HepG2 (cell line): Measurements from ENCODE around the gene HYPK. TPM values are rescaled to one million over a fixed set of nuclear protein-coding genes. Genes with fewer than 3 reads are reported as not detected.

Source experiments
- CEBPB ChIP-seq: IDR thresholded peaks from 2 replicates; pipeline ENCODE4 v1.6.1; 2011; ENCODE audit warnings: low read depth, low read length, improper control_type of control experiment, borderline replicate concordance
- EZH2 ChIP-seq: conservative IDR thresholded peaks from 2 replicates; pipeline ENCODE4 v1.6.1; 2012; ENCODE audit warnings: mild to moderate bottlenecking, low read depth, low read length, moderate library complexity
- KDM3A ChIP-seq: IDR thresholded peaks from 2 replicates; pipeline ENCODE4 v1.6.1; 2018; ENCODE audit warnings: low read depth, missing compliant biosample characterization
- KMT2B ChIP-seq: IDR thresholded peaks from 2 replicates; pipeline ENCODE4 v1.6.1; 2016; ENCODE audit warnings: missing genetic modification reagents, missing compliant biosample characterization
- MTA3 ChIP-seq: sonication (generic); formaldehyde crosslinking; IDR thresholded peaks from 2 replicates; pipeline ENCODE4 v1.4.0; 2020; ENCODE audit warnings: missing genetic modification reagents
- RAD51 ChIP-seq: fragments of 450-650 bp; IDR thresholded peaks from 2 replicates; pipeline ENCODE4 v1.6.1; 2016; ENCODE audit warnings: borderline replicate concordance
- SOX13 ChIP-seq, 3 experiments: fragments of 450-650 bp in 1 of 3; sonication (generic) in 1 of 3; formaldehyde crosslinking in 1 of 3; IDR thresholded peaks in 2 of 3; conservative IDR thresholded peaks in 1 of 3; 2 replicates each; pipeline versions ENCODE4 v1.5.0 to v1.6.1; 2016 to 2020; ENCODE audit warnings: antibody characterized with exemption in 1 of 3, mild to moderate bottlenecking in 1 of 3, missing compliant biosample characterization in 1 of 3, missing genetic modification reagents in 1 of 3, moderate library complexity in 1 of 3
- TCF12 ChIP-seq, 2 experiments: fragments of 450-650 bp in 1 of 2; sonication (generic) in 1 of 2; formaldehyde crosslinking in 1 of 2; IDR thresholded peaks; 2 replicates each; pipeline versions ENCODE4 v1.6.1 to v1.8.0; 2017 to 2022; ENCODE audit warnings: antibody characterized with exemption in 1 of 2, mild to moderate bottlenecking in 1 of 2, missing genetic modification reagents in 1 of 2, moderate library complexity in 1 of 2
- TCF7L2 ChIP-seq: IDR thresholded peaks from 2 replicates; pipeline ENCODE4 v1.6.1; 2011; ENCODE audit warnings: mild to moderate bottlenecking, low read depth, low read length, moderate library complexity
- UBTF ChIP-seq: sonication (generic); formaldehyde crosslinking; IDR thresholded peaks from 2 replicates; pipeline ENCODE4 v1.4.0; 2020; ENCODE audit warnings: mild to moderate bottlenecking, missing genetic modification reagents
- ZGPAT ChIP-seq: IDR thresholded peaks from 2 replicates; pipeline ENCODE4 v1.6.1; 2016; ENCODE audit warnings: mild to moderate bottlenecking
- ZMYM3 ChIP-seq: sonication (generic); formaldehyde crosslinking; IDR thresholded peaks from 2 replicates; pipeline ENCODE4 v1.5.1; 2020; ENCODE audit warnings: mild to moderate bottlenecking, missing genetic modification reagents
- ZNF235 ChIP-seq: sonication (generic); formaldehyde crosslinking; IDR thresholded peaks from 2 replicates; pipeline ENCODE4 v1.8.1; 2023; ENCODE audit warnings: mild to moderate bottlenecking, missing genetic modification reagents, borderline replicate concordance
- ZNF253 ChIP-seq: sonication (generic); formaldehyde crosslinking; IDR thresholded peaks from 2 replicates; pipeline ENCODE4 v1.8.0; 2022; ENCODE audit warnings: mild to moderate bottlenecking, missing genetic modification reagents, borderline replicate concordance
- ZNF343 ChIP-seq: sonication (generic); formaldehyde crosslinking; IDR thresholded peaks from 2 replicates; pipeline ENCODE4 v1.4.0; 2020; ENCODE audit warnings: mild to moderate bottlenecking, missing genetic modification reagents
- ZNF761 ChIP-seq: sonication (generic); formaldehyde crosslinking; conservative IDR thresholded peaks from 2 replicates; pipeline ENCODE4 v1.4.0; 2020; ENCODE audit warnings: mild to moderate bottlenecking, missing genetic modification reagents
- ZNF776 ChIP-seq: sonication (generic); formaldehyde crosslinking; IDR thresholded peaks from 2 replicates; pipeline ENCODE4 v1.4.0; 2020; ENCODE audit warnings: mild to moderate bottlenecking, missing genetic modification reagents
- ZNF777 ChIP-seq: sonication (generic); formaldehyde crosslinking; IDR thresholded peaks from 2 replicates; pipeline ENCODE4 v1.4.0; 2020; ENCODE audit warnings: missing genetic modification reagents
- ZNF816 ChIP-seq: sonication (generic); formaldehyde crosslinking; IDR thresholded peaks from 2 replicates; pipeline ENCODE4 v1.8.0; 2022; ENCODE audit warnings: missing genetic modification reagents, mild to moderate bottlenecking, borderline replicate concordance
- polyA plus RNA-seq, 8 experiments: library from polyadenylated mRNA; depleted of rRNA in 3 of 8; stranded (reverse) in 7 of 8; unstranded in 1 of 8; fragments of >200 nt; fragmentation: Illumina TruSeq in 4 of 8; extraction: Trizol in 4 of 8; gene quantifications; 2 replicates each; pipeline versions ENCODE4 v1.2.1 to v1.2.3, GENCODE V29; 2011 to 2016; ENCODE audit warnings: low read depth in 4 of 8, missing spikeins in 1 of 8, mixed read lengths in 1 of 8; ENCODE audit not compliant: insufficient read depth in 1 of 8
- total RNA-seq, 5 experiments: library from RNA; depleted of rRNA; stranded (reverse); fragments of >200 nt; fragmentation: Illumina TruSeq; extraction: Trizol; gene quantifications; 2 replicates each; pipeline ENCODE4 v1.2.3, GENCODE V29; 2016; ENCODE audit warnings: low read depth in 1 of 5
- TF ChIP-seq, protein P1 (sequence below): sonication (generic); formaldehyde crosslinking; IDR thresholded peaks from 2 replicates; pipeline ENCODE4 v1.5.1; 2020; ENCODE audit warnings: mild to moderate bottlenecking, missing genetic modification reagents, borderline replicate concordance

HYPK gene
- total and polyA plus RNA-seq, 2 of the 13 experiments (the other 11 are each of a cell fraction or from before 2014, with no cell fraction given) = 13.5 to 16.5 TPM

DNA sequence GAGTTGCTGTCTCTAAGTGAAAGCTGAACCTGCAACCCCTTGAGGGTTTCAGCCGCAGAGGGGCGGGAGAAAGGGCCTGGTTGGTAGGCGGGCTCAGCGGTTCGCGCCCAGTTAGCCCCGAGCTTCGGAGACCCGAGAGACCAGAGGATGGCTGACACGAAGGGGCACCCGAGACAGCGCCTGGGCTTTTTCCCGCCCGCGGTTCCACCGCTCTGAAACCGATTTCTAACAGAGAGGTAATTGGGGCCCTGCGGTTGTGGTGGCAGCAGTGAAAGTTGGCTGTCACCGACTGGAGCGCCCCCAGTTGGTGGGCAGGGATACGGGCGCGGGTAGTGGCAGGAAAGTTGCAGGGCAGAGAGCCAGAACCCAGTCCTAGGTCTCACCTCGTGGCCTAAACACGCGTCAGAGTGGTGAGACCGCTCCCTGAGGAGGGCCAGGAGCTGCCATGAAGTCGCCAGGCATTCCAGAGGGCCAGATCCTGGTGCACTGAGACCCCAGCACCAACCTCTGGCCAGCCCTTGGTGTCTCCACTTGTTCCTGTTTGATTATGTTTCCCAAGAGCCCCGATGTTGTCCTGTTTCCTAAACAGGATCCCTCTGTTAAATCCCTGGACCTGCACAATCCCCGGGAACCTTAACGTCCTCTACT, 23.0 kb upstream of the HYPK start (continued):
- TF ChIP-seq ZGPAT (CRISPR knock-in tag) = 0 out of 2 replicates have a peak, but pooled peaks have one; percentile 45
- no peak for TF ChIP-seq ZNF253 (CRISPR knock-in tag)
- TF ChIP-seq ZMYM3 = peak; percentile 73
- 0 out of 2 replicates have a peak, but pooled peaks have one; percentile 43 for TF ChIP-seq UBTF (CRISPR knock-in tag)
- no peak for TF ChIP-seq TCF12 (IDR thresholded peaks at IDR 0.05)
- no peak for TF ChIP-seq TCF12 (CRISPR knock-in tag; IDR thresholded peaks at IDR 0.05)
- peak; percentile 81; the same call in 1 of the 2 replicates for TF ChIP-seq ZNF816 (CRISPR knock-in tag)
- TF ChIP-seq ZNF776 (CRISPR knock-in tag) = peak; percentile 28; the same call in 1 of the 2 replicates
- peak; percentile 84; the same call in 1 of the 2 replicates for TF ChIP-seq ZNF761 (CRISPR knock-in tag)
- TF ChIP-seq ZNF777 (CRISPR knock-in tag) = peak; percentile 68; the same call in 1 of the 2 replicates
- TF ChIP-seq, protein P1, sequence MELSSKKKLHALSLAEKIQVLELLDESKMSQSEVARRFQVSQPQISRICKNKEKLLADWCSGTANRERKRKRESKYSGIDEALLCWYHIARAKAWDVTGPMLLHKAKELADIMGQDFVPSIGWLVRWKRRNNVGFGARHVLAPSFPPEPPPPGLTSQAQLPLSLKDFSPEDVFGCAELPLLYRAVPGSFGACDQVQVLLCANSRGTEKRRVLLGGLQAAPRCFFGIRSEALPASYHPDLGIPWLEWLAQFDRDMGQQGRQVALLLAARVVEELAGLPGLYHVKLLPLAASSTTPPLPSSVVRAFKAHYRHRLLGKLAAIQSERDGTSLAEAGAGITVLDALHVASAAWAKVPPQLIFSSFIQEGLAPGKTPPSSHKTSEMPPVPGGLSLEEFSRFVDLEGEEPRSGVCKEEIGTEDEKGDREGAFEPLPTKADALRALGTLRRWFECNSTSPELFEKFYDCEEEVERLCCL (CRISPR knock-in tag) = no peak; the same call in 1 of the 2 replicates
- no peak for TF ChIP-seq CEBPB
- no peak for TF ChIP-seq SOX13 (IDR thresholded peaks at IDR 0.05)
- TF ChIP-seq SOX13 (CRISPR knock-in tag; conservative IDR thresholded peaks at IDR 0.05 in 1 of 2, IDR thresholded peaks at IDR 0.05 in 1 of 2) = no peak
- TF ChIP-seq EZH2 = no peak
- no peak for TF ChIP-seq KMT2B
- TF ChIP-seq KDM3A (CRISPR knock-in tag) = no peak
- TF ChIP-seq RAD51 = no peak
- no peak for TF ChIP-seq ZNF235
- peak; percentile 44; the same call in 1 of the 2 replicates for TF ChIP-seq ZNF343 (CRISPR knock-in tag)
- no peak for TF ChIP-seq MTA3 (CRISPR knock-in tag)
- TF ChIP-seq TCF7L2 = no peak
